Measurements from ENCODE around the gene GPC6.

DNA sequence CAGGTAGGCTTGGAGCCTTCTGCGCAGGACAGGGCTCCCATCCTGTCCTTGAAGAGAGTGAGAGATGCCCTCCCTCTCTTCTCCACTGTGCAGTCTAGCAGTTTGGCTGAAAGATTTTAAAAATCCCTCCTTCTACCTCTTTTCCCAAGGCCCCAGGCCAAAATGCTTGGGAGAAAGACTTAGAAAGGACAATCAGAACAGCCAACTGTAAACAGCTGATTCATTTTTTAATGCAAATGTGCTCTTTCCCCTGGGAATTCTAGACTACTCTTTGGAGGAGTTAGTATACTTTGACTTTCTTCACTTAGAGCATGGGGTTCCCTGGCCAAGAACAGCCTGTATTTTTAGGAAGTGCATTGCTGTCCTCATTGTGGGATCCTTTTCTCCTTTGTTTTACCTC is 398.9 kb downstream of the GPC6 start:
- TF ChIP-seq L3MBTL2 (conservative IDR thresholded peaks at IDR 0.05): no peak
- TF ChIP-seq FOXA1 (IDR thresholded peaks at IDR 0.05): no peak
- no peak for TF ChIP-seq FOXM1 (IDR thresholded peaks at IDR 0.05; ENCODE audit: borderline replicate concordance)
- TF ChIP-seq SUZ12 (IDR thresholded peaks at IDR 0.05): no peak
- no peak for TF ChIP-seq SP1 (IDR thresholded peaks at IDR 0.05)
- no peak for TF ChIP-seq ELF4 (IDR thresholded peaks at IDR 0.05)
- TF ChIP-seq TARDBP (IDR thresholded peaks at IDR 0.05): no peak
- TF ChIP-seq ZNF384 (IDR thresholded peaks at IDR 0.05): no peak
- TF ChIP-seq CTBP1 (IDR thresholded peaks at IDR 0.05; ENCODE audit: borderline replicate concordance): no peak
- TF ChIP-seq, protein P1, sequence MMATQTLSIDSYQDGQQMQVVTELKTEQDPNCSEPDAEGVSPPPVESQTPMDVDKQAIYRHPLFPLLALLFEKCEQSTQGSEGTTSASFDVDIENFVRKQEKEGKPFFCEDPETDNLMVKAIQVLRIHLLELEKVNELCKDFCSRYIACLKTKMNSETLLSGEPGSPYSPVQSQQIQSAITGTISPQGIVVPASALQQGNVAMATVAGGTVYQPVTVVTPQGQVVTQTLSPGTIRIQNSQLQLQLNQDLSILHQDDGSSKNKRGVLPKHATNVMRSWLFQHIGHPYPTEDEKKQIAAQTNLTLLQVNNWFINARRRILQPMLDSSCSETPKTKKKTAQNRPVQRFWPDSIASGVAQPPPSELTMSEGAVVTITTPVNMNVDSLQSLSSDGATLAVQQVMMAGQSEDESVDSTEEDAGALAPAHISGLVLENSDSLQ (IDR thresholded peaks at IDR 0.05): no peak
- TF ChIP-seq BHLHE40 (IDR thresholded peaks at IDR 0.05; ENCODE audit: borderline replicate concordance): no peak
- TF ChIP-seq FOXK2 (IDR thresholded peaks at IDR 0.05): no peak
